Erythroblast (primary cell): Measurements from ENCODE around the gene SLC18A2.

Experiments used
- GATA1 ChIP-seq: IDR thresholded peaks from 2 replicates; pipeline ENCODE4 v1.6.1; 2011; ENCODE audit warnings: low read depth, mild to moderate bottlenecking, control low read depth, low read length, moderate library complexity
- POLR2A ChIP-seq: IDR thresholded peaks from 2 replicates; pipeline ENCODE4 v1.6.1; 2011; ENCODE audit warnings: mild to moderate bottlenecking, low read length

GRCh38 chr10:117268258-117268657 lies 27.3 kb downstream of the SLC18A2 start:
- TF ChIP-seq POLR2A (no peak), GATA1 (no peak)
